ENCODE results near the gene RHOF.
"Not testable (repeated sequence)": the region's sequence is repeated elsewhere in the genome, so short reads cannot be mapped to it uniquely, and the experiment has no call there.

The RHOF gene

GRCh38 chr12:121775501-121775900 lies 18.0 kb downstream of the RHOF start:
- no peak for DNase-seq (ENCODE audit: low read depth in 2 of 2)

DNA sequence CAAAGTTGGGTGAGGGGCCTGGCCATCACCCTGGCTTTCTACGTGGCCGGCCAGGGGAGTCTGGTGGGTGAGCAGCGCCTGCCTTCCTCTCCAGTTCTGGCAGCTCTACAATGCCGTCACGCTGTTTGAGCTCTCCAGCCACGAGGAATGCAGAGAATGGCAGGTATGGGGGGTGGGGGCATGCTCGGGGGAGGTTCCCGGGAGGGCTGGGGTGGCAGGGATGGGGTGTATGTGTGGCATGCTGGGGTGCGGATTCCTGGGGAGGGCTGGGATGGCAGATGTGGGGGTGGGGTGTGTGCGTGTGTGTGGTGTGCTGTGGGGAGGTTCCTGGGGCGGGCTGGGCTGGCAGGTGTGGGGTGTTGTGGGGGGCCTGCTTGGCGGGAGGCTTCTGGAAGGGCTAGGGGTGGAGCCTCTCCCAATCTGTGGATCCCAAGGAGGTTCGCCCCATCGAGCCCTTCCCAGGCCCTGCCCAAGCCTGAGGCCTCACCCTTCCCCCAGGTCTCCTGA lies 18.5 kb downstream of the RHOF start:
- DNase-seq (ENCODE audit: low read depth in 2 of 2), result no peak

- peak in 1 of 2 donors; percentile 64 for DNase-seq (ENCODE audit: low read depth in 2 of 2)
Observed at GRCh38 chr12:121773011-121773777, 20.3 kb downstream of the RHOF start.

DNA sequence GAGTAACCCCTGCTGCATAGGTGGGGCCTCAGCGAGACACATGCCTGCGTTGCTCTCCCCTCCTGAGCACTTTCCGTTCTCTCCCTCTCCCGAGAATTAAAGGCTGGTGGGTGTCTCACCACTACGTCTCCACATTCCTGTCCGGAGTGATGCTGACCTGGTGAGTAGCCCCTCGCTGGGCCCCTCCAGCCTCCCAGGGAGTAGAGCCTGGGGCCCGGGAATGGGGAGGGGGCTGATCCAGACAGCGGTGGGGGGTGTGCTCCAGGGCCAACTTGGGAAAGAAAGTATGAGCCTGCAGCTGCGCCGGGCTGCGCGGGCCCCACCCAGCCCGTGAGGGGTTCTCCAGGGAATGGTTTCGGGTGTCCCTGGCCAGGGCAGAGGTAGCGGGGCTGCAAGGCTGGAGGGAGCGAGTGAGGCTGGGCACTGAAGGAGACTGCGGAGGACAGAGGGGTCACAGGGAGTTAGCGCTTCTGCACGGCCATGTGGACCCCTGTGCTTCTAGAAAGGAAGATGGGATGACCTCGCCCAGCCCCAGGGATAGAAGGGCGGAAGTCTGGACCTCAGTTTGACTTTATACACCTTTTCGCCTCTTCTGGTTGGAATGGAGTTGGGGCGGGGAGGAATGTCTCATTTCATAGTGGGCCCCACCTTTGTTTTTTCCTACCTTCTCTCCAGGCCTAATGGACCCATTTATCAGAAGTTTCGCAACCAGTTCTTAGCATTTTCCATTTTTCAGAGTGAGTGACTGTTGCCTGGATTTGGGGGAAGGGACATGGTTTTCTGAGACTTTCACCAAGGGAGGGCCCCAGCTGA lies 22.5 kb downstream of the RHOF start:
- DNase-seq (ENCODE audit: low read depth in 2 of 2), result no peak

- no peak for DNase-seq (ENCODE audit: low read depth in 2 of 2)
Observed at GRCh38 chr12:121770388-121770787, 23.1 kb downstream of the RHOF start.

DNA sequence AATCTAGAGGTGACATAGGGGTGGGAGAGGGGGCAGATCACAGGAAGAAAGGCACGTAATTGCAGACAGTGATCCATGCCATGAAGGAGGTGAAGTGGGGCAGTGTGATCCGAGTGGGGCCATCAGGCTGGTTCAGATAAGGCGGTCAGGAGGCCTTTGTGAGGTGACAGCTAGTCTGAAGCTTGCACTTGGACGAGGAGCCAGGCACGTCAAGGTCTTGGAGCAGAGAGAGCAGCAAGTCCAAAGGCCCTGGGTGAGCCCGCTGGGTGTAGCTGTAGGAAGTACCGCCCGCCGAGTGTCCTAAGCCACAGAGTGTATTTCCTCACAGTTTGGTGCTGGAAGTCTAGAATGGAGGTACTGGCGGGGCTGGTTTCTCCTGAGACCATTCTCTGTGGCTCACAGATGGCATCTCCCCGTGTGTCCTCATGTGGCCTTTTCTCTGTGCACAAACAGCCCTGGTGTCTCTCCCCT lies 23.6 kb downstream of the RHOF start:
- DNase-seq (ENCODE audit: low read depth in 2 of 2), result no peak

DNA sequence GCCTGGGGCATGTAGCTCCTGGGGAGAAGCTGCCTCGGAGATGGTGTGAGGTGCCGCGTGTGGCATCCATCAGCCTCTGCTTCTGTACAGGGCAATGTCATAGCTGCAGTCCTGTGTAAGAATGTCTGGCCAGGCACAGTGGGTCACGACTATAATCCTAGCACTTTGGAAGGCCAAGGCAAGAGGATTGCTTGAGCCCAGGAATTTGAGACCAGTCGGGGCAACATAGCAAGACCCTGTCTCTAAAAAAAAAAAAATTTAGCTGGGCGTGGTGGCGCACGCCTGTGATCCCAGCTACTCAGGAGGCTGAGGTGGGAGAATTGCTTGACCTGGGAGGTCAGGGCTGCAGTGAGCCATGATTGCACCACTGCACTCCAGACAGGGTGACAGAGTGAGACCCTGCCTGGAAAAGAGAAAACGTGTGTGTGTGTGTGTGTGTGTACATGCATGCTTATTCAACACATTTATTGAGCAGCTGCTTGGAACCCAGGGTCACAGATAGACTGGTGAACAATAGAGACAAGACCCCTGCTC lies 24.1 kb downstream of the RHOF start:
- DNase-seq (ENCODE audit: low read depth in 2 of 2), result no peak

DNA sequence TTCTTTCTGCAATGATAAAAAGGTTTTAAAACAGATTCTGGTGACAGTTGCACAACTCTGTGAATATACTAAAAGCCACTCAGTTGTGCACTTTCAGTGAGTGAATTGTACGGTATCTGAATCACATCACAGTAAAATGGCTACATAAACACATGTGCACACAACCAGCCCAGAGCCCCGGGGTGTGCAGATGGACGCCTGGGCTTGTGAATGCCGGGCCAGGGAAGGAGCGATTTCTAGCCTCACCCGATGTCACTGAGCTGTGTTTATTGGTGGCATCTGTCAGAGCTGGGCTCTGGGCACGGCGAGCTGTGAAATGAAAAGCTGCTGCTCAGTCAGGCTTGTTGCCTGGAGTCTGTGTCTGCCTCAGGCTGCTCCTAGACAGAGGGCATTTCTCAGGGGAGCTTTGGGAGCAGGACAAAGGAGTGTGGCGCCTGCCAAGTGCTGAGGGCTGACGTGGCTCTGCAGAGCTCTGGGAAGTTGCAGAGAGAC lies 25.9 kb downstream of the RHOF start:
- no peak for DNase-seq (ENCODE audit: low read depth in 2 of 2)

GRCh38 chr12:121766290-121767039 lies 27.0 kb downstream of the RHOF start:
- no peak for DNase-seq (ENCODE audit: low read depth in 2 of 2)

GRCh38 chr12:121765573-121765972 lies 27.9 kb downstream of the RHOF start:
- no peak for DNase-seq (ENCODE audit: low read depth in 2 of 2)

DNA sequence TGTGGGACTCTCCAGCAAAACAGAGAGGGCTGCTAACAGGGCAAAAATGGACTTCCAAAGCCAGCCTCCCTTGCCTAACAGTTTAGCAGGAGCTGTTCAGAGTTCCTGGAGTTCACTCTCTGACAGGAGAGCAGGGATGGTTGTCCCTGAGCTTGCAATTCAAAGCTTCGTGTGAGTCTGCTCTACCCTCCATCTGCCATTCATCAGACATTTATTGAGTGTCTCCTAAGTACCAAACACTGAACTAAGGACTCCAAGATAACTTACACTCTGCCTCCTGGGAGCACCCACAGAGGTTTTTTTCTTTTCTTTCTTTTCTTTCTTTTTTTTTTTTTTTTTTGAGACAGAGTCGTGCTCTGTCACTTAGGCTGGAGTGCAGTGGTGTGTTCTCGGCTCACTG lies 28.7 kb downstream of the RHOF start:
- DNase-seq (ENCODE audit: low read depth in 2 of 2), result no peak

GRCh38 chr12:121762269-121762668 lies 31.2 kb downstream of the RHOF start:
- no peak for DNase-seq (ENCODE audit: low read depth in 2 of 2)

DNA sequence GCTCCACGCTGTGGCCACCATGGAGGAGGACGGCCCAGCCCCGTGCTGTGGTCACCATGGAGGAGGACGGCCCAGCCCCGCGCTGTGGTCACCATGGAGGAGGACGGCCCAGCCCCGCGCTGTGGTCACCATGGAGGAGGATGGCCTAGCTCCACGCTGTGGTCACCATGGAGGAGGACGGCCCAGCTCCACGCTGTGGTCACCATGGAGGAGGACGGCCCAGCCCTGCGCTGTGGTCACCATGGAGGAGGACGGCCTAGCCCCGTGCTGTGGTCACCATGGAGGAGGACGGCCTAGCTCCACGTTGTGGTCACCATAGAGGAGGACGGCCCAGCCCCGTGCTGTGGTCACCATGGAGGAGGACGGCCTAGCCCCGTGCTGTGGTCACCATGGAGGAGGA lies 35.0 kb downstream of the RHOF start:
- DNase-seq (ENCODE audit: low read depth in 2 of 2), result not testable (repeated sequence)

GRCh38 chr12:121755591-121755990 lies 37.9 kb downstream of the RHOF start:
- no peak for DNase-seq (ENCODE audit: low read depth in 2 of 2)

DNA sequence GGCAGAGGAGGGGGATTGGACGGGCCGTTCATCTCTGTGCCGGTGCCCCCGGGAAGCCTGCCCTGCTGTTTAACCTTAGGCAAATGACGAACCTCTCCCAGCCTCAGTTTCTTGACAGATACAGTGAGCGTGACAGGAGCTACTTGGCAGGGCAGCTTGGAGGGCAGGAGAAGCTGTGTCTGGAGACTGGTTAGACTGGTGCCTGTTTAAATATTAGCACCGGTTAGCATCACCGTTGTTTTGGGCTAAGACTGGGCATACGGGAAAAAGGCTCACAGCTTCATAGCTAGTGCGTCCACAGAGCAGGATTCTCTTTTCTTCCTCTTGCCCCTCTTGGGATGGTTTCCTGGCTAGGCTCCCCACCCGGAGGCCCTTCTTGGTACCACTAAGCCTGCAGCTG lies 38.7 kb downstream of the RHOF start:
- DNase-seq (ENCODE audit: low read depth in 2 of 2), result no peak

GRCh38 chr12:121753844-121754264 lies 39.6 kb downstream of the RHOF start:
- no peak for DNase-seq (ENCODE audit: low read depth in 2 of 2)

DNA sequence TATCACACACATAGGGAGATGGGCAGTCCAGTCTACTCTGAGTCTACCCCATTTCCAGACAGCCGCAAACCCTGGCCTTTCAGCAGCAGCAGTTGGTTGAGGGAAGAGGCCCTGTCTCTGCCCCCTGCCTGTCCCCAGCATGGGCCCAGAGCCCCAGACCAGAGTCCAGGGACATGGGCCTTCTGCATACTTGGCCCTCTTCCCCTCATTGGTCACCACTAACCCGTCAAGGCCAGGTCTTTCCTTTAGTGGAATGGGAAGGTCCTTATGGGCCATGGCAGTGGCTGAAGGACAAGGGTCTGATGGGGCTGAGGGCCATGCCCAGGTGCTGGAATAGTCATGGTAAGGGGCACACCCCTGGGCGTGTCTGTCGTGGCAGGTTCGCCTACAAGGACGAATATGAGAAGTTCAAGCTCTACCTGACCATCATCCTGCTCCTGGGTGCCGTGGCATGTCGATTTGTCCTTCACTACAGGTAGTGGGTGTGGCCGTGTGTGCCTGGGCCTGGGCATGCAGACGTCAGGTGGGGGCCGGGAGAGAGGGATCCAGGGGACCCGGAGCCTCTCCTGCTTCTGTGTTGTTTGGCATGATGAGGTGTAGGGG lies 41.6 kb downstream of the RHOF start:
- DNase-seq (ENCODE audit: low read depth in 2 of 2), result no peak

DNA sequence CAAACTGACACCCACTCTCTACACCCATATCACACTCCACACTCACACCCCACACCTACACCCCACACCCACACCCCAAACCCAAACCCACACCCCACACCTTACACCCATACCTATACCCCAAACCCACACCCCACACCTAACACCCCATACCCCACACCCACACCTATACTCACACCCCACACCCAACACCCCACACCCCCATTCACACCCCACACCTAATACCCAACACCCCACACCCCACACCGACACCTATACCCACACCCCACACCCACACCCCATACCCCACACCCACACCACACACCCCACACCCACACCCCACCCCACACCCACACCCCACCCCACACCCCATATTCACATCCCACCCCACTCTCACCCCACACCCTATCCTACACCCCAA lies 42.5 kb downstream of the RHOF start:
- DNase-seq (ENCODE audit: low read depth in 2 of 2), result no peak

GRCh38 chr12:121750507-121750955 lies 43.0 kb downstream of the RHOF start:
- peak in 1 of 2 donors; percentile 15 for DNase-seq (ENCODE audit: low read depth in 2 of 2)

- no peak for DNase-seq (ENCODE audit: low read depth in 2 of 2)
Observed at GRCh38 chr12:121749267-121749666, 44.2 kb downstream of the RHOF start.
